GM23248 (cell line): Measurements from ENCODE around the gene CDK5. TPM values are rescaled to one million over a fixed set of nuclear protein-coding genes. Genes with fewer than 3 reads are reported as not detected.
A peak's percentile ranks its signal among the peaks of the same experiment; 100 is the strongest.

Experiments
- DNase-seq: peaks from one replicate; pipeline ENCODE4 v3.0.0-alpha.2; 2015
- H2AFZ ChIP-seq: fragments of 200-600 bp; sonication (generic); 2 replicates; pipeline ENCODE4 v1.6.1; 2016; ENCODE audit warnings: antibody characterized with exemption
- H3F3A ChIP-seq: fragments of 200-600 bp; sonication (generic); 2 replicates; pipeline ENCODE4 v1.6.1; 2016; ENCODE audit warnings: mild to moderate bottlenecking, antibody characterized with exemption, mixed run types; ENCODE audit not compliant: insufficient read depth
- H3K27ac ChIP-seq: fragments of 200-600 bp; sonication (generic); 2 replicates; pipeline ENCODE4 v1.5.1; 2016; ENCODE audit warnings: mild to moderate bottlenecking
- H3K27me3 ChIP-seq: fragments of 200-600 bp; sonication (generic); replicated peaks from 2 replicates; pipeline ENCODE4 v1.6.1; 2016; ENCODE audit warnings: mild to moderate bottlenecking; ENCODE audit not compliant: insufficient read depth
- H3K36me3 ChIP-seq: fragments of 200-600 bp; sonication (generic); 2 replicates; pipeline ENCODE4 v1.6.1; 2016; ENCODE audit warnings: low read depth, mild to moderate bottlenecking
- H3K4me1 ChIP-seq: fragments of 200-600 bp; sonication (generic); 2 replicates; pipeline ENCODE4 v1.6.1; 2016; ENCODE audit warnings: mild to moderate bottlenecking; ENCODE audit not compliant: insufficient read depth
- H3K4me2 ChIP-seq: fragments of 200-600 bp; sonication (generic); one replicate; pipeline ENCODE4 v1.6.1; 2016; ENCODE audit warnings: mild to moderate bottlenecking; ENCODE audit not compliant: unreplicated experiment
- H3K4me3 ChIP-seq: fragments of 200-600 bp; sonication (generic); 2 replicates; pipeline ENCODE4 v1.5.1; 2016; ENCODE audit warnings: mild to moderate bottlenecking
- H3K79me2 ChIP-seq: fragments of 200-600 bp; sonication (generic); 2 replicates; pipeline ENCODE4 v1.6.1; 2016; ENCODE audit warnings: mild to moderate bottlenecking; ENCODE audit not compliant: insufficient read depth
- H3K9ac ChIP-seq: fragments of 200-600 bp; sonication (generic); 2 replicates; pipeline ENCODE4 v1.6.1; 2016; ENCODE audit warnings: mild to moderate bottlenecking
- H3K9me2 ChIP-seq: fragments of 200-600 bp; sonication (generic); 2 replicates; pipeline ENCODE4 v1.6.1; 2016; ENCODE audit warnings: mixed run types, mild to moderate bottlenecking, moderate library complexity; ENCODE audit not compliant: insufficient read depth
- H3K9me3 ChIP-seq: fragments of 200-600 bp; sonication (generic); one replicate; pipeline ENCODE4 v1.6.1; 2017; ENCODE audit warnings: low read depth
- H4K20me1 ChIP-seq: fragments of 200-600 bp; sonication (generic); 2 replicates; pipeline ENCODE4 v1.6.0; 2016; ENCODE audit not compliant: insufficient read depth
- EZH2 ChIP-seq: fragments of 200-600 bp; sonication (generic); IDR thresholded peaks from 2 replicates; pipeline ENCODE4 v1.6.1; 2018; ENCODE audit warnings: antibody characterized with exemption, mild to moderate bottlenecking; ENCODE audit not compliant: insufficient read depth, poor library complexity, severe bottlenecking
- EZH2phosphoT487 ChIP-seq: fragments of 200-600 bp; sonication (generic); IDR thresholded peaks from 2 replicates; pipeline ENCODE4 v1.6.1; 2018; ENCODE audit warnings: antibody characterized with exemption, moderate library complexity, mild to moderate bottlenecking, low read depth; ENCODE audit not compliant: insufficient read depth
- WGBS, 2 experiments: methylation state at CpG; one replicate each; pipeline ENCODE4 v1.1.6; 2015 to 2017; ENCODE audit warnings: low lambda C conversion rate in 2 of 2, low coverage in 1 of 2; ENCODE audit errors: missing lambda C conversion rate in 2 of 2; 5-methylcytosine and 5-hydroxymethylcytosine counted together
- in situ Hi-C: fragments of 300-500 bp; cut with MboI; formaldehyde crosslinking; loops from 2 replicates; pipeline ENCODE4 v1.15.0; 2020
- polyA plus RNA-seq: library from polyadenylated mRNA; unstranded; fragments of >200 nt; fragmentation: Nextera tagmentation; extraction: Ambion mirVana; gene quantifications from 2 replicates; pipeline ENCODE4 v1.2.1, GENCODE V29; 2016
- total RNA-seq: library from RNA; depleted of rRNA; stranded (reverse); fragments of >200 nt; shearing (Covaris generic); gene quantifications from 2 replicates; pipeline ENCODE4 v1.2.3, GENCODE V29; 2014

The CDK5 gene
- total and polyA plus RNA-seq, 2 experiments from 2014 or later = 27.6 to 27.7 TPM

DNA sequence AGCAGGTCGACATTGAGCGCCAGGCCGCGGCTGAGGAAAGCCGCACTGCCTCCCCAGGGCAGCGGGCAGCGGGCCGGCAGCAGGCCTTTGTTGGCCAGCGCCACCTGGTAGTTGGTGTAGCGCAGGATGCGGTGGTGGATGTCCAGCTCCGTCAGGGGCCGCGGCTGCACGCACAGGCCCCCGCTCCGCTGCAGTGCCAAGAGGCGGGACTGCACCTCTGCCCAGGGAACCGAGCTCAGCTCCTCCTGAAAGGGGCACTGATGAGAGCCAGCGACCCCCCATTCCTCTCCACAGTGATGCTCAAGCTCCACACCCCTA, 38.6 kb downstream of the CDK5 start:
- in situ Hi-C loops = no loop called here
- no peak overlapping the region for H3K4me3 ChIP-seq

DNA sequence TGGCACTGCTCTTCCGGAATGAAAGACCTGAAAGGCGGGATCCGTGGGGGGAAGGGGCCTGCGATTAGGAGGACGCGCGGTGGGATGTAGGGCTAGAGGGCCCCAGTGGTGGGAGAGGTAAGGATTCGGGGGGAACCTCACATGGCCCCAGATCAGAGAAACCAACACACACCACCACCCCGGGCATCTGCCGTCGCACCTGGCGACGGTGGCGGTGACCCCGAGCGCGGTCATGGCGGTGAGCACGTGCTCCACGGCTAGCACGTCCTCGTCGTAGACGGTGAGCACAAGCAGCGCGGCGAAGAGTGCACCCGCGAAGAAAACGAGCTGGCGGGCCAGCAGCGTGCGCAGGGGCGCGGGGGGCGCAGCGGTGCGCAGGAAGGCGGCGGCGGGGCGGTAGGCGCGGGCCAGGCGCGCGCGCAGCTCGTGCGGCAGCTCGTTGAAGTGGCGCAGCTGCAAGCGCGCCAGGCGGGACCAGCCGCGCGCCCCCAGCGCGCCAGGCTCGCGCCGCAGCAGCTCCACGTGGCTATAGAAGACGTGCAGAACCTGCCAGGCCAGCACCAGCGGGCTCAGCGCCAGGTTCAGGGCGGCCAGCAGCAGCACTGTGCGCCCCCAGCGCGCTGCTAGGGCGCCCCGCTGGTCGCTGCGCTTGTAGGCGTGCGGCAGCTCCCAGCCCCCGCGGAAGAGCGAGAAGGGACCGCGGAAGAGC, 39.1 kb downstream of the CDK5 start:
- in situ Hi-C loops = no loop called here
- 5% methylated on average over 52 to 77 of the region's 82 CpGs for WGBS, 2 experiments
- TF ChIP-seq EZH2phosphoT487 (no peak), EZH2 (no peak)
- Histone ChIP-seq H3K4me3 (peak overlapping the region; percentile 38), H3K27ac (no peak overlapping the region), H3K4me1 (no peaks in the 10 kb centered on the region), H4K20me1 (no peaks in the 10 kb centered on the region), H2AFZ (peak overlapping the region; percentile 56), H3F3A (no peaks in the 10 kb centered on the region), H3K9me3 (no peaks in the 10 kb centered on the region), H3K9me2 (no peaks in the 10 kb centered on the region), H3K4me2 (peak overlapping the region; percentile 54), H3K9ac (no peak overlapping the region), H3K79me2 (no peaks in the 10 kb centered on the region), H3K27me3 (peaks cover 19% of the 10 kb centered on the region), H3K36me3 (no peaks in the 10 kb centered on the region)
- DNase-seq = peak; percentile 52

More for the DNA sequence above, 38.6 kb downstream of the CDK5 start:
- Histone ChIP-seq H3K36me3 (no peaks in the 10 kb centered on the region), H3K79me2 (no peaks in the 10 kb centered on the region), H3K27ac (no peak overlapping the region), H3K9me2 (no peaks in the 10 kb centered on the region), H3F3A (no peaks in the 10 kb centered on the region), H3K9ac (no peak overlapping the region), H2AFZ (0 out of 2 replicates have a peak overlapping the region, but pooled peaks have one; percentile 28), H3K4me2 (no peak overlapping the region), H3K27me3 (peaks cover 19% of the 10 kb centered on the region), H3K4me1 (no peaks in the 10 kb centered on the region), H3K9me3 (no peaks in the 10 kb centered on the region), H4K20me1 (no peaks in the 10 kb centered on the region)
- DNase-seq = no peak
- WGBS, 2 experiments = 21 to 26% methylated on average over 17 to 19 of the region's 20 CpGs
- TF ChIP-seq EZH2 = no peak
- TF ChIP-seq EZH2phosphoT487 = no peak

- H3K9ac ChIP-seq = no peak overlapping the region
- no peaks in the 10 kb centered on the region for H4K20me1 ChIP-seq
- H2AFZ ChIP-seq = peak overlapping the region; percentile 56
- 2 to 5% methylated on average over 34 of the region's 34 CpGs for whole genome bisulfite sequencing, 2 experiments
- H3K9me2 ChIP-seq = no peaks in the 10 kb centered on the region
- peaks cover 19% of the 10 kb centered on the region for H3K27me3 ChIP-seq
- H3K79me2 ChIP-seq = no peaks in the 10 kb centered on the region
- peak overlapping the region; percentile 38 for H3K4me3 ChIP-seq
- no peaks in the 10 kb centered on the region for H3K4me1 ChIP-seq
- DNase-seq = peak; percentile 73
- no peak overlapping the region for H3K27ac ChIP-seq
- no peaks in the 10 kb centered on the region for H3K36me3 ChIP-seq
- TF ChIP-seq EZH2phosphoT487 (no peak), EZH2 (no peak)
- no peaks in the 10 kb centered on the region for H3F3A ChIP-seq
- peak overlapping the region; percentile 54 for H3K4me2 ChIP-seq
- no peaks in the 10 kb centered on the region for H3K9me3 ChIP-seq
- in situ Hi-C loops = no loop called here
Observed at GRCh38 chr7:151017953-151018420, 39.7 kb downstream of the CDK5 start.

- H3K9me2 ChIP-seq = no peaks in the 10 kb centered on the region
- WGBS, 2 experiments = 33% methylated on average over 13 of the region's 13 CpGs
- in situ Hi-C loops = no loop called here
- H3K27ac ChIP-seq = no peak overlapping the region
- TF ChIP-seq EZH2phosphoT487 = no peak
- TF ChIP-seq EZH2 = no peak
- no peak for DNase-seq
- no peaks in the 10 kb centered on the region for H3K9me3 ChIP-seq
- H2AFZ ChIP-seq = peak overlapping the region; percentile 56
- no peak overlapping the region for H3K4me2 ChIP-seq
- no peaks in the 10 kb centered on the region for H3K36me3 ChIP-seq
- H3K4me1 ChIP-seq = no peaks in the 10 kb centered on the region
- H4K20me1 ChIP-seq = no peaks in the 10 kb centered on the region
- no peak overlapping the region for H3K9ac ChIP-seq
- H3K79me2 ChIP-seq = no peaks in the 10 kb centered on the region
- no peak overlapping the region for H3K4me3 ChIP-seq
- H3F3A ChIP-seq = no peaks in the 10 kb centered on the region
- peaks cover 19% of the 10 kb centered on the region for H3K27me3 ChIP-seq
Observed at GRCh38 chr7:151017370-151017952, 40.2 kb downstream of the CDK5 start.
